ENCODE results near the gene ITGB3. TPM values are rescaled to one million over a fixed set of nuclear protein-coding genes. Genes with fewer than 3 reads are reported as not detected.
A peak's percentile ranks its signal among the peaks of the same experiment; 100 is the strongest.

The ITGB3 gene
- total and polyA plus RNA-seq, 2 of the 8 experiments (the other 6 are each of a cell fraction or from before 2014, with no cell fraction given) = 0.08 to 0.09 TPM

DNA sequence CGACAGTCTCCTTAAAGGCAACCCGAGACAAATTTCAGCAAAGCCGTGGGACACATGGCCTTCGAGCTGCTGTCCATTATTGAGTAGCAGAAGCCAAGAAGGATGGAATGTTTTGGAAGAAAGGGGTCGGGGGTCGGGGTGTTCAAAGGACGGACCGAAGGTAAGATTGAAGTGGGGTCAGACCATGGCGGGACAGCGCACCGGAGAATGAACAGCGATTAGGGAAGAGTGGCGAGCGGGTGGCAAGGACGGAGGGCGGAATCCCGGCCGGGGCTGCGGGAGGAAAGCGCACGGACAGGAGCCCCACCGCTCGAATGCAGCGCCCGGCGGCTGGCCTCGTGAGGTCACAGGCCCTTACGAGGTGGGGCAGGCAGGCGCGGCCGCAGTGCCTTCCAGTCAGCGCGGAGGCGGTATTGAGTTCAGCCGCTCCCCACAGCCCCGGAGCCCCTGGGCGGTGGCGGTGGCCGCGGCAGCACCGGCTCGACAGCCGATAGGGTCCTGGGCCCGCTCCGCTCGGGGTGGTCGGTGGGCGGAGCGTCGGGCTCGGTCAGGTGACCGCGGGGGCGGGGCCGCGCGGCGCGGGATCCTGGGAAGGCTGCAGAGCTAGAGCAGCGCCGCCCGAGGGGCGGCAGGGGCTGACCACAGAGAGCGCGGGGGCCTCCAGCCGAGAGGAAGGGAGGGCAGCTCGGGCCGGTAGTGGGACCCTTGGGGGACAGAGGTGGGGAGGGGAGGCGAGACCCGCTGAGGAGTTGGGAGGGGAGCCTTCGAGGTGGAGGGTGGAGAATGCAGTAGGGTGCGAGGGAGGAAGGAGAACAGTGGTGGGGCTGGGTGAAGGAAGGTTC is 70.0 kb downstream of the ITGB3 start, which contains the start of gene EFCAB13 (continued):
- TF ChIP-seq, protein P1, sequence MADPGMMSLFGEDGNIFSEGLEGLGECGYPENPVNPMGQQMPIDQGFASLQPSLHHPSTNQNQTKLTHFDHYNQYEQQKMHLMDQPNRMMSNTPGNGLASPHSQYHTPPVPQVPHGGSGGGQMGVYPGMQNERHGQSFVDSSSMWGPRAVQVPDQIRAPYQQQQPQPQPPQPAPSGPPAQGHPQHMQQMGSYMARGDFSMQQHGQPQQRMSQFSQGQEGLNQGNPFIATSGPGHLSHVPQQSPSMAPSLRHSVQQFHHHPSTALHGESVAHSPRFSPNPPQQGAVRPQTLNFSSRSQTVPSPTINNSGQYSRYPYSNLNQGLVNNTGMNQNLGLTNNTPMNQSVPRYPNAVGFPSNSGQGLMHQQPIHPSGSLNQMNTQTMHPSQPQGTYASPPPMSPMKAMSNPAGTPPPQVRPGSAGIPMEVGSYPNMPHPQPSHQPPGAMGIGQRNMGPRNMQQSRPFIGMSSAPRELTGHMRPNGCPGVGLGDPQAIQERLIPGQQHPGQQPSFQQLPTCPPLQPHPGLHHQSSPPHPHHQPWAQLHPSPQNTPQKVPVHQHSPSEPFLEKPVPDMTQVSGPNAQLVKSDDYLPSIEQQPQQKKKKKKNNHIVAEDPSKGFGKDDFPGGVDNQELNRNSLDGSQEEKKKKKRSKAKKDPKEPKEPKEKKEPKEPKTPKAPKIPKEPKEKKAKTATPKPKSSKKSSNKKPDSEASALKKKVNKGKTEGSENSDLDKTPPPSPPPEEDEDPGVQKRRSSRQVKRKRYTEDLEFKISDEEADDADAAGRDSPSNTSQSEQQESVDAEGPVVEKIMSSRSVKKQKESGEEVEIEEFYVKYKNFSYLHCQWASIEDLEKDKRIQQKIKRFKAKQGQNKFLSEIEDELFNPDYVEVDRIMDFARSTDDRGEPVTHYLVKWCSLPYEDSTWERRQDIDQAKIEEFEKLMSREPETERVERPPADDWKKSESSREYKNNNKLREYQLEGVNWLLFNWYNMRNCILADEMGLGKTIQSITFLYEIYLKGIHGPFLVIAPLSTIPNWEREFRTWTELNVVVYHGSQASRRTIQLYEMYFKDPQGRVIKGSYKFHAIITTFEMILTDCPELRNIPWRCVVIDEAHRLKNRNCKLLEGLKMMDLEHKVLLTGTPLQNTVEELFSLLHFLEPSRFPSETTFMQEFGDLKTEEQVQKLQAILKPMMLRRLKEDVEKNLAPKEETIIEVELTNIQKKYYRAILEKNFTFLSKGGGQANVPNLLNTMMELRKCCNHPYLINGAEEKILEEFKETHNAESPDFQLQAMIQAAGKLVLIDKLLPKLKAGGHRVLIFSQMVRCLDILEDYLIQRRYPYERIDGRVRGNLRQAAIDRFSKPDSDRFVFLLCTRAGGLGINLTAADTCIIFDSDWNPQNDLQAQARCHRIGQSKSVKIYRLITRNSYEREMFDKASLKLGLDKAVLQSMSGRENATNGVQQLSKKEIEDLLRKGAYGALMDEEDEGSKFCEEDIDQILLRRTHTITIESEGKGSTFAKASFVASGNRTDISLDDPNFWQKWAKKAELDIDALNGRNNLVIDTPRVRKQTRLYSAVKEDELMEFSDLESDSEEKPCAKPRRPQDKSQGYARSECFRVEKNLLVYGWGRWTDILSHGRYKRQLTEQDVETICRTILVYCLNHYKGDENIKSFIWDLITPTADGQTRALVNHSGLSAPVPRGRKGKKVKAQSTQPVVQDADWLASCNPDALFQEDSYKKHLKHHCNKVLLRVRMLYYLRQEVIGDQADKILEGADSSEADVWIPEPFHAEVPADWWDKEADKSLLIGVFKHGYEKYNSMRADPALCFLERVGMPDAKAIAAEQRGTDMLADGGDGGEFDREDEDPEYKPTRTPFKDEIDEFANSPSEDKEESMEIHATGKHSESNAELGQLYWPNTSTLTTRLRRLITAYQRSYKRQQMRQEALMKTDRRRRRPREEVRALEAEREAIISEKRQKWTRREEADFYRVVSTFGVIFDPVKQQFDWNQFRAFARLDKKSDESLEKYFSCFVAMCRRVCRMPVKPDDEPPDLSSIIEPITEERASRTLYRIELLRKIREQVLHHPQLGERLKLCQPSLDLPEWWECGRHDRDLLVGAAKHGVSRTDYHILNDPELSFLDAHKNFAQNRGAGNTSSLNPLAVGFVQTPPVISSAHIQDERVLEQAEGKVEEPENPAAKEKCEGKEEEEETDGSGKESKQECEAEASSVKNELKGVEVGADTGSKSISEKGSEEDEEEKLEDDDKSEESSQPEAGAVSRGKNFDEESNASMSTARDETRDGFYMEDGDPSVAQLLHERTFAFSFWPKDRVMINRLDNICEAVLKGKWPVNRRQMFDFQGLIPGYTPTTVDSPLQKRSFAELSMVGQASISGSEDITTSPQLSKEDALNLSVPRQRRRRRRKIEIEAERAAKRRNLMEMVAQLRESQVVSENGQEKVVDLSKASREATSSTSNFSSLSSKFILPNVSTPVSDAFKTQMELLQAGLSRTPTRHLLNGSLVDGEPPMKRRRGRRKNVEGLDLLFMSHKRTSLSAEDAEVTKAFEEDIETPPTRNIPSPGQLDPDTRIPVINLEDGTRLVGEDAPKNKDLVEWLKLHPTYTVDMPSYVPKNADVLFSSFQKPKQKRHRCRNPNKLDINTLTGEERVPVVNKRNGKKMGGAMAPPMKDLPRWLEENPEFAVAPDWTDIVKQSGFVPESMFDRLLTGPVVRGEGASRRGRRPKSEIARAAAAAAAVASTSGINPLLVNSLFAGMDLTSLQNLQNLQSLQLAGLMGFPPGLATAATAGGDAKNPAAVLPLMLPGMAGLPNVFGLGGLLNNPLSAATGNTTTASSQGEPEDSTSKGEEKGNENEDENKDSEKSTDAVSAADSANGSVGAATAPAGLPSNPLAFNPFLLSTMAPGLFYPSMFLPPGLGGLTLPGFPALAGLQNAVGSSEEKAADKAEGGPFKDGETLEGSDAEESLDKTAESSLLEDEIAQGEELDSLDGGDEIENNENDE (IDR thresholded peaks at IDR 0.05; ENCODE audit: insufficient replicate concordance, low read length) = no peak
- TF ChIP-seq HDAC2 (IDR thresholded peaks at IDR 0.05; ENCODE audit: borderline replicate concordance in 1 of 2, low read depth in 2 of 2, low read length in 2 of 2) (0 out of 4 replicates have a peak, but pooled peaks of 1 of the 2 experiments have one; percentile 61), CEBPB (IDR thresholded peaks at IDR 0.05; ENCODE audit: low read depth, low read length) (no peak), TAF7 (optimal IDR thresholded peaks at IDR 0.05; ENCODE audit: borderline replicate concordance, low read depth, low read length) (peak; percentile 14), POLR2A (IDR thresholded peaks at IDR 0.05; ENCODE audit: control extremely low read depth in 1 of 2, low read depth in 2 of 2, low read length in 2 of 2) (peak; percentile 84), TAF1 (IDR thresholded peaks at IDR 0.05; ENCODE audit: low read depth, low read length) (peak; percentile 84), SUZ12 (IDR thresholded peaks at IDR 0.05; ENCODE audit: low read length) (no peak), CTBP2 (IDR thresholded peaks at IDR 0.05; ENCODE audit: borderline replicate concordance, insufficient read depth, insufficient read length, low read length) (no peak)
- TF ChIP-seq, protein P2, sequence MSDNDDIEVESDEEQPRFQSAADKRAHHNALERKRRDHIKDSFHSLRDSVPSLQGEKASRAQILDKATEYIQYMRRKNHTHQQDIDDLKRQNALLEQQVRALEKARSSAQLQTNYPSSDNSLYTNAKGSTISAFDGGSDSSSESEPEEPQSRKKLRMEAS (IDR thresholded peaks at IDR 0.05) = peak; percentile 90
